Retinal pigment epithelial cell (primary cell): ENCODE results near the gene UBR2.

Experiments used
- DNase-seq: peaks from one replicate; pipeline ENCODE4 v3.0.0-alpha.2; 2010; ENCODE audit warnings: low read depth
- H3K4me3 ChIP-seq: 2 replicates; pipeline ENCODE4 v1.5.1; 2011; ENCODE audit warnings: mild to moderate bottlenecking, low read length, control low read depth, moderate library complexity
- TF ChIP-seq, protein P1 (sequence below): conservative IDR thresholded peaks from 2 replicates; pipeline ENCODE4 v1.5.1; 2011; ENCODE audit warnings: low read depth, low read length, control low read depth, inconsistent platforms

Gene UBR2

DNA sequence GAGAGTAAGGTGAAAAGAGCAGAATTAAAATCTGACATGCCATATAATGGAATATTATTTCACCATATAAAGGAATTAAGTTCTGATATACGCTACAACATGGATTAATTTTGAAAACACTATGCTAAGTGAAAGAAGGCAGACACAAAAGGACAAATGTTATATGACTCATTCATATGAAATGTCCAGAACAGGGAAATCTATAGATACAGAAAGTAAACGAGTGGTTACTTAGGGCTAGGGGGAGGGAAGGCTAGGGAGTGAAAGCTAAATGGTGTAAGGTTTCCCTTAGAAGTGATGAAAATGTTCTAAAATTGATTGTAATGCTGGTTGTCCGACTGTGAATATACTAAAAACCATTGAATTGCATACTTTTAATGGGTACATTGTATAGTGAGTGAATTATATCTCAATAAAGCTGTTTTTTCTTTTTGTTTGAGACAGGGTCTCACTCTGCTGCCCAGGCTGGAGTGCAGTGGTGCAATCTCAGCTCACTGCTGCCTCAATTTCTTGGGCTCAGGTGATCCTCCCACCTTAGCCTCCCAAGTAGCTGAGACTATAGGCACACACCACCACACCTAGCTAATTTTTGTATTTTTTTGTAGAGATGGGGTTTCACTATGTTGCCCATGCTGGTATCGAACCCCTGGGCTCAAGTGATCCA, 150.4 kb downstream of the UBR2 start:
- TF ChIP-seq, protein P1, sequence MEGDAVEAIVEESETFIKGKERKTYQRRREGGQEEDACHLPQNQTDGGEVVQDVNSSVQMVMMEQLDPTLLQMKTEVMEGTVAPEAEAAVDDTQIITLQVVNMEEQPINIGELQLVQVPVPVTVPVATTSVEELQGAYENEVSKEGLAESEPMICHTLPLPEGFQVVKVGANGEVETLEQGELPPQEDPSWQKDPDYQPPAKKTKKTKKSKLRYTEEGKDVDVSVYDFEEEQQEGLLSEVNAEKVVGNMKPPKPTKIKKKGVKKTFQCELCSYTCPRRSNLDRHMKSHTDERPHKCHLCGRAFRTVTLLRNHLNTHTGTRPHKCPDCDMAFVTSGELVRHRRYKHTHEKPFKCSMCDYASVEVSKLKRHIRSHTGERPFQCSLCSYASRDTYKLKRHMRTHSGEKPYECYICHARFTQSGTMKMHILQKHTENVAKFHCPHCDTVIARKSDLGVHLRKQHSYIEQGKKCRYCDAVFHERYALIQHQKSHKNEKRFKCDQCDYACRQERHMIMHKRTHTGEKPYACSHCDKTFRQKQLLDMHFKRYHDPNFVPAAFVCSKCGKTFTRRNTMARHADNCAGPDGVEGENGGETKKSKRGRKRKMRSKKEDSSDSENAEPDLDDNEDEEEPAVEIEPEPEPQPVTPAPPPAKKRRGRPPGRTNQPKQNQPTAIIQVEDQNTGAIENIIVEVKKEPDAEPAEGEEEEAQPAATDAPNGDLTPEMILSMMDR: no peak
- H3K4me3 ChIP-seq: no peak overlapping the region
- no peak for DNase-seq

GRCh38 chr6:42715871-42716270, 152.0 kb downstream of the UBR2 start:
- H3K4me3 ChIP-seq: no peak overlapping the region
- TF ChIP-seq, protein P1: no peak
- no peak for DNase-seq

GRCh38 chr6:42720739-42721138, 156.9 kb downstream of the UBR2 start:
- TF ChIP-seq, protein P1: no peak
- no peak for DNase-seq
- no peak overlapping the region for H3K4me3 ChIP-seq

- H3K4me3 ChIP-seq: no peak within 1 kb of the TSS
- TF ChIP-seq, protein P1: no peak
These were observed 158.7 kb downstream of the UBR2 start, which contains the start of gene PRPH2 for GRCh38 chr6:42722497-42722896. Gene PRPH2 (minus strand): TSS chr6:42722597. CDS start chr6:42722334, 263 bp downstream.

GRCh38 chr6:42724825-42725224, 161.0 kb downstream of the UBR2 start:
- H3K4me3 ChIP-seq: no peak overlapping the region
- no peak for DNase-seq
- TF ChIP-seq, protein P1: no peak

More at GRCh38 chr6:42722497-42722896, 158.7 kb downstream of the UBR2 start, which contains the start of gene PRPH2:
- no peak for DNase-seq

DNA sequence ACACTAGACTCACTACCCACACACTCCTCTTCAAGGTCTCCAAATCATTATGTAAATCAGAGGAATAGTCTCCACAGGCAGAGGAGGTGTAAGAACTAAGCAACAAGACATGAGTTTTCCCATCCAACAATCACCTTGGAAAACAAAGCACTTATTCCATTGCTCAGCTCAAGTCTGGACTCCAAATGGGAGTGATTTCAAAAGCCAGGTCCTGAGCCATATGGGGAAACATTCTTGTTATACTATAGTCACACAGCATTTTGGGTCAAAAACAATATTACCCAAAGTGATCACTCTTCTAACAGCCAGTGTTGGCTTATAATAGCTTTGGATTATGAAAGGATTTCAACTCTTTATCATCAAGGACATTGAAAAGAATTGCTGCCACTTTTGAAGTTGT, 162.2 kb downstream of the UBR2 start:
- TF ChIP-seq, protein P1: no peak
- H3K4me3 ChIP-seq: no peak overlapping the region
- no peak for DNase-seq

DNA sequence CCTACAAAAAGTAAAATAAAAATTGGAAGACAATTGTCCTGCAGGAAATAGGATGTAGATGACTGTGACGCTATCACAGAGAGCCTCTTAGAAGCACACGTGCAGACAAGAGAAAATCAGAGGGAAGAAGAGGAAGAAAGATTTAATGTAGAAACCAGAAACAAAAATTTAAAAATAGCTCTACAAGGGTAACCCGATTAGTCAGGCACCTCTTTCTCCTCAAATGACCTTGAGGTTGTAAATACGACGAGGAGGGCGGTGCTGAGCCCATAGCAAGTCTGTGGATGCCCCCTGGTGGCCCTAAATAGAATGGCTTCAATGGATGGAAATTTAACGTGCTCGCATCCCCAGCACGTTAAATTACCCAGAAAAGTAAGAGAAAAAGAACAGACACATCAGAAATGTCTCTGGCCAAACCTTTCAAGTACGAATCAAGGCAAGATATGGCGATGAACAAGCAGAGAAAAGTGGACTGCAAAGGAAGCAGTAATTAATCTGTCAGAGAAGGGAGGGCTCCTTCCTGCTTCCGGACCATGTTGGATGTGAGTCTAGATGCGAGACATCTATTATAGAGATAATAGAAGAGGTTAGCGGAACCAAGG, 162.8 kb downstream of the UBR2 start:
- TF ChIP-seq, protein P1: peak; percentile 86
- H3K4me3 ChIP-seq: peak overlapping the region; percentile 52
- peak; percentile 62 for DNase-seq
